ENCODE measurements around the gene CNR1. TPM values are rescaled to one million over a fixed set of nuclear protein-coding genes. Genes with fewer than 3 reads are reported as not detected.

Gene CNR1
- not detected for total RNA-seq

DNA sequence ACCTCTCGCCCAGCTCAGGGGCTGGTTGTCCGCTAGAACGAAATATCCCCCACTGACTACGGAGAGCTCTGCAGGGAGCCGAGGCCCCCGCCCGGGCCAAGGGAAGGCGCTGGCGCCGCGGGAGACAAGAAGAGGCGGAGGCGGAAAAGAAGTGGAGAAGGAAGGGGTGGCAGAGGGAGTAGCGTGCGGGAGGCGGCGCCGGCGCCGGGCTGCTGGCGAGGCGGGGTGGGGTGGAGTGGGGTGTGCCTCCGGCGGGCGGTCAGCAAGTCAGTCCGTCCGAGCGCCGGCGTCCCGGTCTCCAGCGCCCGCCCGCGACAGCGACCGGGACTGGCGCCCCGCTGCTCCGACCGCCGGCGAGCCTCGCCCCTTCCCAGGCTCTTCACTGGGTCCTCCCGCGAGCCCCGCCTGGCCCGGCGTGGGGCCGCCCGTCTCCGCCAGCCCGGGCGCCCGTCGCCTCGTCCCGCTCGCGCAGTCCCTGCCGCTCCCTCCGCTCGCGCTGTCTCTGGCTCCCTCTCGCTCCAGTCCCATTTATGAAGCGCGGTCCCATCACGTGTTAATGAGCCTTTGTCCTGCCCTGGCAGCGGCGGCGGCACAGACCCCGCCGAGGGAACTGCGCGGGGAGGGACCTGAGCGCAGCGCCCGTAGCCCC is at the start of gene CNR1:
Gene CNR1 (minus strand): TSS at position 504 of the 649 bp plus-strand sequence. CDS start 21,073 bp downstream, outside the sequence.

Other genes with a start within 250 kb of the CNR1 start
- not detected for gene SPACA1, start 118.5 kb downstream of the CNR1 start, total RNA-seq

All from activated naive CD4-positive, alpha-beta T cell treated with anti-CD3 and anti-CD28 coated beads, Interleukin-2, amount 10 ng/mL, durations not matched to agents 5 hours and 36 hours (primary cell).